GM21360 (cell line): Measurements from ENCODE around the gene PTPRT.

Source experiments
- ATAC-seq: cut with Tn5 transposase; IDR thresholded peaks from one replicate; pipeline ENCODE4 v1.9.1; 2021; ENCODE audit warnings: mild to moderate bottlenecking, moderate library complexity; ENCODE audit not compliant: unreplicated experiment

Gene PTPRT

DNA sequence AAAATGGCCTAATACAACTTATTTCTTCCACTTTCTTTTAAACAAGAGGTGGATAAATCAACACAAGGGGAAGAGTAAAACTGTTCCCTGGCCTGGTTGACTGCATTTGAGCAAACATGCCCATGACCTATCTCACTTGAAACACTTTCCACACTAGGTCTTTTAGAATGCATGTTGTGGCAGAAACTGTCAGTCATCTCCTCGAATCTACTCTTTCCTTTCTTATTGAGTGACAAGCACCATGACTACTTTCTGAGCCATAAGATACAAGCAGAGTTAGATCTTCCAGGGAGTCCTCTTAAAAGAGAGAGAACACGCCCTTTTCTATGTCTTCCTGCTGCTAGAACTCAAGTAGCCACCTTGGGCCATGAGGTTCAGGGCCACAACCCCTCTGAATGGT lies 66.5 kb downstream of the PTPRT start:
- no peak for ATAC-seq

DNA sequence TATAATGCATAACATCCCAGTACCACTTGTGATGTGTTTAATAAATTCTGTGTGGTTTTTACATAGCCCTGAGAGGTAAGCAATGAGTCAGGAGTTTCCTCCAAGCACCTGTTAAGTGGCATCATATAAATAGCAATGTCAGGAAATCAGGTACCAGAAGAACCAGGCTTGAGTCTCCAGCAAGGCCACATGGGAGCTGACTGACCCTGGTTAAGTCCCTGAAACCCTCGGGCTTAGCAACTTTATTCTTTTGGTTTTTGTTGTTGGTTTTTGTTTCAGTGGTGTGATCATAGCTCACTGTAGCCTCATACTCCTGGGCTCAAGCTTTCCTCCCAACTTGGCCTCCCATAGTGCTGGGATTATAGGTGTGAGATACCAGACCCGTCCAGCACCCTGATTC lies 70.0 kb downstream of the PTPRT start:
- ATAC-seq: no peak

DNA sequence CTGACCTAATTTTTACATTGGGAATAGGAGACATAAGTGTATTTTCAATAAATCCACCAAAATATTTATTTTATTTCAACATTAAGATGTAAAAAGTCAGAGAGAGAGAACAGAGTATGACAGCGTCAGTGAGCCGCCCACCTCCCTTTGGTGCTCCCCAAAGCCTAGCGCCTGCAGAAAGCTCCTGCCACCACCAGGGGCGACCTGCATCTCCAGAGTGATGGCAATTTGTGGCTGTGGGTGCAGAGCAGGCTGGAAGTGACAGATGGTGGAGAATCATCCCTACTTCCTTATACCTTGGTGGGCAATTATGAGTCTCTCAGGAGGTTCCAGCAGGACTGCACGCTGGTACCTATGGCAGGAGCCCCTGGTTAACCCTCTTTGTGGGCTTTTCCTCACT lies 87.3 kb downstream of the PTPRT start:
- no peak for ATAC-seq

DNA sequence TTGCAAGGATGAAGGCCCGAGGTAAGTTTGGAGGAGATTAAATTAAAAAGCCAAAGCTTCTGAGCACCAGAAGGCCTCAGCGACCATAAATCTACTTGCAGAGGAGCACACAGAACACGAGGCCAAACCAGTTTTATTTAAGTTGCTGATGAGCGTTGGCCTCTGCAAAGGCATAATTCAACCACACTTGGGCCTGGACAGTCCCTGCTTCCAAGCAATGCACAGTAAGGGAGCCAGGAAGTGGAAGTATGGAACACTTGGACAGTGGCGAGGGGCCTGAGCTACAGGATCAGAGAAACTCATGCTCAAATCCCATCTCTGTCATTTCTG lies 92.8 kb downstream of the PTPRT start:
- no peak for ATAC-seq

DNA sequence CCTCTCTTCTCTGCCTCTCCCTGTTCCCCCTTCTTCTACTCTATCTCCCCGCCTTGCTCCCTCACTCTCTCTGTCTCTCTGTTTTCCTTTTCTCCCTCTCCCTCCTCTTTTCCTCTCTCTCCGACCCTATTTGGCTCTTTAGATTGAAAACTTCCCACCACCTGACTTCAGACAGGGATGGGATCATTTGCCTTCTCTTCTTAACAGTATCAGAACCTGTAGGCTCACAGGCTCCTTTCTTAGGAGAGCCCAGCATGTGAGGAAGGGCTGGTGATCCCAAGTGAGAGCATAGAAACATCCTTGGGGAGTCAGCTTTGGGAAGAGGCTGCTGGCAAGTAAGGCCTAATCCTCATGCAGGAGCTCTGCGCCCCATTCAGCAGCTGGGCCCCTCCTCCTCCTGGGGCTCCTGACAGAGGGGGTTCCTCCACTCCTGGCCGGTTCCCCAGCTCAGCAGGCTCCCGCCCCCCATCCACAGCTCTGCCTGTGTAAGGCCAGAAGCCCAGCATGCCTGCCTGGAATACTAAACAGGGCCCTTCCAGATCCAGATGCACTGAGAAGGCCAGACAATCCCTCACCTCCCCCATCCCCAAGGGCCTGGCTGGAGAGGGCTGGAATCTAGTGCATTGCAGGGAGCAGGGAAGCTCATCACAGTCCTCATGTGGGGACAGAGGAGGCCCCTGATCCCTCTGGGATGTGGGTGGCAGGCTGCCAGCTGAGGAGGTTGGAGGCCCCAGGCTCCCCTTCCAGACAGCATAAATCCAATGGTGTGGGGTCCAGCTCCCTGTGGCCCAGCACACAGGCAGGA lies 93.4 kb downstream of the PTPRT start:
- no peak for ATAC-seq

DNA sequence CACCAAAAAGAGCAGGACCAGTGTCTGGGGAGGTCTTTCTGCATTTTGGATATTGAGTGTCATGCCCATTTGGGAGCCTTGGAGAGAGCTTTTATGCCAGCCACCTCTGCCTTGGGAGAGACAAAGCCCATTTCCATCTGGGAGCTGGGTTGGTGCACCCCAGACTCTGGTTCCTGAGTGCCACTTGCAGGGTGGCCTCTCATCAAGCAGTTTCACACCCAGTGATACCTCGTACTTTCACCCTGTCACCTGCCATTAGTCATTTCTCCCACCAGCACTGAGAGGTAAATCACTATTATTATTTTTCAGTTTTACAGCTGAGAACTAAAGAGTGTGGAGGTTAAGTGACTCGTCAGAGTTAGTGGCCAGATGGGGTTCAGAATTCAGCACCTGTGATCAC lies 94.7 kb downstream of the PTPRT start:
- ATAC-seq: no peak

DNA sequence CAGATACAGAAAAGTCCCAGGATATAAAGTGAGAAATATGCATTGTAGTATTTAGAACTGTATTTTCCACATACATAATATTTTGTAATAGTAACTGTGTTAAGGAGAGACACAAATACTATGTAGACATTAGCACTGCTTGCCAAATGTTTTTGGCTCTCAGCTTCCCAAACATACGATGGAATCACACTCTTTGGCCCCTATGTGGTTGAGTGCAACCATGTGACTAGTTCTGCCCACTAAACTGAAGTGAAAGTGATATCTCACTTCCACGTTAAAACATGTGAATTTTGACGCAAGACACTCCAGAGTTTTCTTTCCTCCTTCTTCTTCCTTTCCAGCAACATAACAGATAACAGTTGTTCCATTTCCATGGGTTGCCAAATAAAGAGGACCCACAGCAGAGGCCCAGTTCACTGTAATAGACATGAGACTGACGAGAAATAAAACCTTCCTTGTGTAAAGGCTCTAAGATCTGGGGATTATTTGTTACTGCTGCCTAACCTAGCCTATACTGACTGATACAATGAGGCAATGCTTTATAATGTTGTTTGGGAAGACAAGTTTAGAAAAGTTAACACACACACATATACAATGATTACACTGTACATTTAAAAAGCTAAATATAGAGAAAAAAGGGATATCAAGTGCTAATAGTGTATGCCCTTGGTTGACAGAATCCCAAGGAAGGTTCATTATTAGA lies 97.2 kb downstream of the PTPRT start:
- no peak for ATAC-seq

DNA sequence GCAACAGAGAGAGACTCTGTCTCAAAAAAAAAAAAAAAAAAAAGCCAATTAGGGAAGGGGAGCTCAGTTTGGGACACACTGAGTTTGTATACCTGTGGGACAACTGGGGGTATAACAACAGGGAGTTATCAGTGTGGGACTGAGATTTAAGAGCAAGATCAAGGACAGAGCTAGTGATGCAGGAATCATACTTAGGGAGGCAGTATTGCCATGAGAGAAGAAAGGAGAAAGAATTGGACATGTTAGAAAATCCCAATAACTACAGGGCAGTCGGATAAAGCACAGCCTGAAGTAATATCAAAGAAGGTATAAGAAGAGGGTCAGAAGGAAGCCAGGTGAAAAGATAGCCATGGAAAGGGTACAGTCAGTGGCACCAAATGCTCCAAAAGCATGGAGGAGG lies 121.2 kb downstream of the PTPRT start:
- ATAC-seq: no peak

DNA sequence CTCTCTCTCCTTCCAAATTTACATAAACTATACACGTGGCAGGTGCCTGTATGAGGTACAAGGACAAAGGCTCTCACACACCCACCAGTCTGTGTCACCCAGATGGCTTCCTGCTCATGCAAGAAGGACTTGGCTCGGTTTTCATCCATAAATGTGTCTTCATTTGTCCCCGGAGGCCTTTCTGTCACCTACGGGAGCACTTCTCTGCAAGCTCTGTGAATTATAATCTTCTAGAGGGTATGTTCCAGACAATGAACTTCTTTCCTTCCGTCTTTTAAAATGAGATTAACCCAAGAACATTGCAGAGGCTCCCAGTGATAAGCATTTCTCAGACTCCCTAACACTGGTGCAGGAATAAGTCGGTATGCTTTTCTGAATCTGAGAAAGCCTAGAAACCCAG lies 123.6 kb downstream of the PTPRT start:
- ATAC-seq: no peak

DNA sequence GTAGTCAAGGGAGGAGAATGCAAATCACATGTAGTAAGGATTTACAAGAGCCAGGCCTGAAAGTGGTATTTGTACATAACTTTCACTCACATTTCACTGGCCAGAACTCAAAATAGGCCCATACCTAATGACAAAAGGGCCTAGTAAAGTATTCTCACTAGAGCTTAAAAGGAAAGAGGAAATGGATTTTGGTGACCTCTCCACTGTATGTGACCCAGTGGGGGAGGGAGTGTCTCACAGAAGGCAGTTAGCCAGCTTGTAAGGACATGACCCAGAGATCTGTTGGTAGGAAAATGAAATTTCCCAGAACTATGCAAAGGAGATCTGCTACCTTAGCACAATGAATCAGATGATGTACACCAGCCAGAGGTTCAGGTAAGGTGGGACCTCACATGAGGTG lies 124.4 kb downstream of the PTPRT start:
- ATAC-seq: no peak

DNA sequence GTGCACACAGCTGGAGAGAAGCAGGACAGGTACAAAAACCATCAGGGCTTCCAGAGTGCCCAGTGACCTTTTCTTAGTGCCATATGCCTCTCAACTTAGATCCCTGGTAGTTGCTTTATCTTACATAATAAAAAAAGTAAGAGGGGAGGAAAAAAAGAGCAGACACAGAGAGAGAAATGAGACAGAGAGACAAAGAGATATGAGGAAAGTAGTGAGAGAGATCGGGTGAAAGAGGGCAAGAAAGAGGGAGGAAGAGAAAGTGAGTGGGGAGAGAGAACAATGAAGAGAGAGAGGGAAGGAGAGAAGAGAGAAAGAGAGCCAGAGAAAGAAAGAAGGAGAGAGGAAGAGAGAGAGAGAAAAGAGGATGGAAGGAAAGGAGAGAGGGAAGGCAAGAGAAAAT lies 131.6 kb downstream of the PTPRT start:
- no peak for ATAC-seq

DNA sequence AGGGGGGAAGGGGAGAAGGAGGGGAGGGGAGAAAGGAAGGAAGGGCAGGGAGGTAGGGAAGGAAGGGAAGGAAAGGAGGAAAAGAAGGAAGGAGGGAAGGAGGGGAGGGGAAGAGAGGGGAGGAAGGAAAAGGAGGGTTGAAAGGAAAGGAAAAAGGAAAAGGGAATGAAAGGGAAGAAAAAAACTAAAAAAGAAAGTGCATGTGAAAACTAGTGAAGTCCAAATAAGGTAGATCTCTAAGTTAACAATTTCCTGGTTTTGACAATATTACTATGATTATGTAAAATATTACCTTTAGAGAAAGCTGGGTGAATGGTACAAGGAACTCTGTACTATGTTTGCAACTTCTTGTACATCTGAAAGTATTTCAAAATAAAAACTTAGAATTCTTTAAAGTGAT lies 132.4 kb downstream of the PTPRT start:
- no peak for ATAC-seq

DNA sequence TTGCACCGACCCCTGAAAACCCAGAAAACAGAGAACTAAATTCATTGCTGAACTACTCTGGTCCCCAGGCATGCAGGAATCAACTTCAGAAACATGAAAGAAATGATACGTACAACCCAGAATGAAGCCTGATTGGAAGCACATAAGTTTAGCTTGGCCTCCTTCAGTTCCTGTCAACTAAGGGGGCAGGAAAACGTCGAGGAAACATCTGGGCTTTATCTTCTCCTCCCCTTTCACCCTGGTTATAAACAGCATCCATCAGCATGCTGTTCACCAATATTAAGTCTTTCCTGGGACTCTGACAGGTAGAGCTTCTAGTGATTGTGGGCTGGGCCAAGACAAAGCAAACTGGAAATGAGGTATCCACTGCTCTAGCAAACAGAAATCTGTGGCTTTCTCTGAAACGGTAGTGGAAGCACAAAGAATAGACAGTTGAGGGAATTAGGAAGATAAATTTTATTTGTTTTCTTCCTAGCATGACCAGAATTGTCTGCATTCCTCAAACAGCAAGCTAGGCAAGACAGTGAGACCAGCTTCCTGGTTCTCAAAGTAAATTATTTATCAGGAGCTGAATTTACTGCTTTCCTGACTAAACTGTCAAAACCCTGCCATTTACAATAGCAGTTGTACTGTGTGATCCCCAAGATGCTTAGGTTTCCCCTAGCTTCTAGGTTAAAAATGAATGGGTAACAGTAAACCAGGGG lies 134.4 kb downstream of the PTPRT start:
- ATAC-seq: no peak

DNA sequence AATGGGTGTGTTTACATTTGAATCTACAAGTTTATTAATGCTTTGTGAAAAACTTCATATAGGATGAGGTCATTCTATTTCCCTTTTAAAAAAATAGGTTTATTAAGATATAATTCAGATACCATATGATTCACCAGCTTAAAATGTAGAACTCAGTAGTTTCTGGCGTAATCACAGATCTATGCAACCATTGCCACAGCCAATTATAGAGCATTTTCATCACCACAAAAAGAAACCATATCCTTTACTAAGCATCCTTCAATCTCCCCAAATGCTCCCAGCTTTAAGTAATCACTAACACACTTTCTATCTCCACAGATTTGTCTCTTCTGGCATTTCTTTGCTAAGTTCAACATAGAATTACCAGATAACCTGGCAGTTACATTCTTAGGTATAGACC lies 137.2 kb downstream of the PTPRT start:
- ATAC-seq: no peak

DNA sequence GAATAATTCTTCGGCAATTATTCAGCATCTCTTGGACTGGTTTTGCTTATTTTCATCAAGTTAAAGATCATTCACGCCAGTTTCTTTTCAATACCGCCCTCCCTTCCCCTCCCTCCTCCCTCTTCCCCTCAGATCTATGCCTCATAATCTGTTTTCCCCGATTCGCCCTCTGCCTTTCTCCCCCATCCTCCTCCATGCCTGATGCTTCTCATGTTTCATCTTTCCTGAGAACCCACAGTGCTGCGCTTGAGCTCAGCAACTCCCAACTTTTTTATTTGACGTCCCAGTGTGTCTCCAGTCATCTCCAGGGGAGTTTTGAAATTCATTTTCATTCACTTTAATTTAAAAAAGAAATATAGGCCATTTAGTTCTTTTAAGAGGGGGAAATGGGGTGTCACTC lies 142.7 kb downstream of the PTPRT start:
- ATAC-seq: no peak

DNA sequence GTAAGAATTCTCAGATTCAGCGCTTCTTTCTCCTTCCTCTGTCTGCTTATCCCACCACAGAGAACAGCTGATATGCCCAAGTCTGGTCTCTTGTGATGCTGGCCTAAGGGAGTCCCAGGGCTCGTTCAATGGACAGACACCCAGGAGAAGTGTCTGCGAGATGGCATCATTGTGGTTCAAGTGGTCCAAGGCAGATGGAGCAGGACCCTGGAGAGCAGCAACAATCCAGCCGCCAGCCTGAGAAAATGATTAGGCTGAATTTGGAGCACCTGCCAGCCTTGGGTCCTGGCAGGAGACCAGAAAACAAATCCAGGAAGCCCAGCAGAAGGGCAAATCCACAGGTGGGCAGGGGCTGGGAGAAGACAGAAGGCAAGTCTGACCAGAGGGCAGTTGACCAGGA lies 145.8 kb downstream of the PTPRT start:
- ATAC-seq: no peak

DNA sequence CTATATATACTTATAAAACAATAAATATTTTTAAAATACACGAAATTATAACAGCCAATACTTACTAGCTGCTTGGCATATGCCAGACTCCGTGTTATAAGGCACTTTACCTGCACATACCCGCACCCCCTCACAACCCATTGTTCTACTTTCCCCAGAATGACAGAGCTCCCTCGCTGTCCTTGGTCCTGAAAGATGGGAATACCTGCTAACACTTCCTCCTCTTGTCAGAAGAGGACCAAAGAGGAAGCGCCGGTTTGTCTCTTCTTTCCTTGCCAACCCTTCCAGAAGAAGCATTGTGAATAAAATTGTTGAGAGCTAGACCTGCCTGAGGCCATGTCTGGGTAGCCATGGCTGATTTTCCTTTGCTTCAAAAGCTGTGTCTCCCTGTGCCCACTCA lies 149.3 kb downstream of the PTPRT start:
- ATAC-seq: no peak

DNA sequence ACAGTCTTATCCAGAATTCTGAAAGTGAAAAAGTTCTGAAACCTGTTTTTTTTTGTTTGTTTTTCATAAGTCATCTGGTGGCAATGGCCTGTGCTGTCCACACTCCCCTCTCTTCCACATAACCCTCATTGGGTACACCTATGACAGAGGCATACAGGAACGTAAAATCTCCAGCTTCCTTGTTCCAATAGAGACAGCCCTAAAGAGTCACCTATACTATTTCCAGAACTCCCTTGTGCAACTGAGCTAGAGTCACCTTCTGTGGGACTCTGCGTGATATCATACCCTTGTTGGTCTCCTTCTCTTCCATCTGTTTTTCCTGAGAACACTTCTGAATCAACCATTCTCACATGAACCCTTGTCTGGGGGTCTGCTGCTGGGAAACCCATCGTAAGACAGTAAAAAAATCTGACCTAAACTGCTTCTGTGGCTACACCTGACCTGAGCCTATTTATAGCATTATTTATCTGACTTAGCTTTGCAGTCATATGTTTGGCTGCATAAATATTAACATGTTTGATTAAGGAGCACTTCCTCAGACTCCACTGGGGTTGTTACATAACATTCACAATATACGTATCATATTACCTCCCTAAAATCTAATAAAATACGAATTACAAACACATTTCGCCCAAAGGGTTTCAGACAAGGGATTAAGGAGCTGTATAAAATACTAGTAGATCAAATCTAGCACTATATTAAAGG lies 151.9 kb downstream of the PTPRT start:
- ATAC-seq: no peak

DNA sequence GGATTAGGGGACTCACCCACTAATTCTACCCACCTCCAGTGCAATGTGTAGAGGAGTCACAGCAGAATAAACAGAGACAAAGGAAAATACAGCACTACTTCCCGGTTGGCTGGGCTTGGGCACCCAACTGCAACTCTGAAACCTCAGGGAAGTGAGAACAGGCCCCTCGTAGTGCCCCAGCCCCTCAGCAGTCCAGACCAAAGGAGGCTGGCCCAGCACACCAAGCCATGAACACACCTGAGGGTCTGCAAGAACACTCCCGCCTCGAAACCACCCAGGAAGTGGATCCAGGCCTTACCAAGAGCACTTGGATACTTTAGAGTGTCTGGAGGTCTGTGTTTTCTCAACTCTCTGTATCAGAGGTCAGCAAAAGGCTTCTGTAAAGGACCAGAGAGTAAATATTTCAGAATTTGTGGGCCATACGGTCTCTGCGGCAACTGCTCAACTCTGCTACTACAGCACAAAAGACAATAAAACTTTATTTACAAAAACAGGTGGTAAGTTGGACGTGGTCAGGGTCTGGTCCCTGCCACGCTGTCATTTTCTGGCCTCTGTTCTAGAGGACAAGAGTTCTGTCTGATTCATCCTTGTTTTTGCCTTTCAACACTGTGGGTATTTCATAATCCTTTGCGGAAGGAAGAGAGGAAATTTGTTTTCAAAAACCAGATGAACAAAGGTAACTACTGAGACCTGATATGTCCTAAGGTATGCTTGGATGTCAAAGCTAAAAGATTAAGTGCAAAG lies 154.6 kb downstream of the PTPRT start:
- no peak for ATAC-seq

DNA sequence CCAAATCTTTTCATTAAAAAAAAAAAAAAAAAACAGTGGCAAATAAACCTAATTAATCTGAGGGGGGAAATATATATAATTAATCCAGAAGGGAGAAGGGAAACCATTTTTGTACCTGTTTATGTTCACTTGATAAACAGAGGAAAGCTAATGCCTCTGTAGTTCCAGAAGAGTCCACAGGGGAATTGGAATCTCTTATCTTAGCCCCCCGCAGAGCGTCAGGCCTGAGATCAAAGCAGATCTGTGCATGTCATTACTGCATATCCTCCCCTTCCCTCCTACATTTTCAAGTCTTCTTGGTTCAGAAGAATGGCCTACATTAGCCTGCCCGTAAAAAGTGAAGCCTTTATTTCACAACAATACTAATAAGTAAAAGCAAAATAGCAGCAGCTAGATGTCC lies 157.2 kb downstream of the PTPRT start:
- ATAC-seq: no peak

DNA sequence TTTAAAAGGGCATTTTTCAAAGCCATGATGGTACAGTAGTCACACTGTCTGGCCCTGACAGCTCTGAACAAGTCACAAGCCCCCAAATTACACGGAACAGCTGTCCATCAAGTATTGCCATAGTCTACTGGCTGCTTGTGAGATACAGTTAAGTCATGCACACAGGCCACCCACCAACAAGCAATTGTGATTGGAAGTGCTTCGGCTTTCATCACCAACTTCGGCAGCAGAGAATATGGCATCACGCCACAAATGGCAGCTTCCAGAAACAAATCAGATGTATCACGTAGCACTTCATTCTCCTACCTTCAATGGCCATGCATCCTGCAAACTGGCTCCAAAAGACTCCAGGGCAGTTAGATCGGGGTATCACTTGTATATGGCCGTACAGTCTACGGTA lies 160.5 kb downstream of the PTPRT start:
- ATAC-seq: no peak
